TTC549 (cell line): Measurements from ENCODE around the gene SMARCA2.

ENCODE experiments used
- FAIRE-seq: peaks from 2 replicates; lab custom pipeline; 2012; peaks lifted over from hg19 to GRCh38; lab: Jason Lieb, UNC

SMARCA2 gene

DNA sequence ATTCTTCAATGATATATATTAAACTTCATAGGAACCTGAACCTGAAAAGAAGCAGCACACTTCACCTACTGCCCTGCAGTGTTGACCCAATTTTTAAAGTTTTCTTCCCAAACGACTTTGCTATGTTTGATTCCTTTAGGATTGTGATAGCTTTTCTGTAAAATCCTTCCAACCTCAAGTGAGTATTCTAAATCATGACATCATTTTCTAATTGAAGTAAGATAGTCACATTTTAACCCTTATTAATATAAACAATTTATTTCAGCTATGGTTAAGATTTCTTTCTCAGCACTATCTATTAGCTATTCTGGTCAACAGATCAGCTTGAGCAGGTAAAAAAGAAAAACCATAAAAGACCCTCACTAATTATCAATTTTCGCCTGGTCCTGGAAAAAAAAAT, 162.0 kb downstream of the SMARCA2 start:
- no peak for FAIRE-seq

DNA sequence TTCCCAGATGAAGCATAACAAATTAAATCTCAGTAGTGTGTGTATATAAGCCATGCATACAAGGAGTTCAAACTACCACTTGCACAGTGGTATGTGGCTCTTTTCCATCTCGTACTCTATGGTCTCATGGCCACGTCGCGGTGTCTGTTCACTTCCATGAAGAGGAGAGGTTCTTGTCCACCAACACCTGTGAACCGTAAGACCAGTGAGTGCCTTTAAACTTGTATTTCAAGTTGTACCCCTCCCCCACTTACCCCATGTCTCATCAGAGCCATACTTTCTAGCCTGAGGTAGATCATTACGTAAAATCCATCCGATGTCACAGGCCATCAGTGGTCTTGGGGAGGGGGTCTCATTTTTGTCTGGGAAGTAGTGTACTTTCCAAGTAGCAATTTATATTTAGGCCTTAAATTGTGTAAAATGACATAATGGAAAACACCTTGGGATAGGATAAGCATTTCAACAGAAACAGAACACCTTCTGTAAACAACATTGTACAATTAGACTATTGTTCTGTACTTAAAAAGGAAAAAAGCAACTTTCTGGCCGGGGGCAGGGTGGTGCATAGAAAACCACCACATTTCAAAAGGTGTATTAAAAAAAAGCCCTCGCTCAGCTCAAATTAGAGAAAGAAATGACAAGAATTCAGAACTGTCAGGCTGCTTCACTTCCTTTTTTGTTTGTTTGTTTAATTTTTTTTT, 163.0 kb downstream of the SMARCA2 start:
- no peak for FAIRE-seq

- FAIRE-seq = no peak
Observed at GRCh38 chr9:2179567-2179966, 164.4 kb downstream of the SMARCA2 start.

- no peak for FAIRE-seq
Observed at GRCh38 chr9:2180154-2180553, 165.0 kb downstream of the SMARCA2 start.

- no peak for FAIRE-seq
Observed at GRCh38 chr9:2180704-2181103, 165.6 kb downstream of the SMARCA2 start.

DNA sequence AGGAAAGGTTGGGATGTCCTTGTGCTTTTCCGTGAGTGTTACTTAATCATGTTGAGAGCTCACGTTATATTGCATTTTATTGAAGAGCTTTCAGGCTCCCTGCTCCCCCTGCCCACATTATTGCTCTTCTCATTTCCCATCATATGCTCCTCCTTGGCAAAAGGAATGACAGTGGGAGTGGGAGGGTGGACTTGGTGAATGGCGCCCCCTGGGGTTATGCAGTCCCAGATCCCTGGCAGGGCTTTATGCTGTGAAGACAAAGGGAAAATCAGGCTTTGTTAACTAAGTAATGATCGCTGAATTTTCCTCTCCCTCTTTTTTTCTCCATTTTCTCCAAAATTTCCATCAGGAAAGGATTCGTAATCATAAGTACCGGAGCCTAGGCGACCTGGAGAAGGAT, 166.6 kb downstream of the SMARCA2 start:
- no peak for FAIRE-seq

- no peak for FAIRE-seq
Observed at GRCh38 chr9:2190939-2191608, 175.9 kb downstream of the SMARCA2 start.

- no peak for FAIRE-seq
Observed at GRCh38 chr9:2191609-2191972, 176.4 kb downstream of the SMARCA2 start.

DNA sequence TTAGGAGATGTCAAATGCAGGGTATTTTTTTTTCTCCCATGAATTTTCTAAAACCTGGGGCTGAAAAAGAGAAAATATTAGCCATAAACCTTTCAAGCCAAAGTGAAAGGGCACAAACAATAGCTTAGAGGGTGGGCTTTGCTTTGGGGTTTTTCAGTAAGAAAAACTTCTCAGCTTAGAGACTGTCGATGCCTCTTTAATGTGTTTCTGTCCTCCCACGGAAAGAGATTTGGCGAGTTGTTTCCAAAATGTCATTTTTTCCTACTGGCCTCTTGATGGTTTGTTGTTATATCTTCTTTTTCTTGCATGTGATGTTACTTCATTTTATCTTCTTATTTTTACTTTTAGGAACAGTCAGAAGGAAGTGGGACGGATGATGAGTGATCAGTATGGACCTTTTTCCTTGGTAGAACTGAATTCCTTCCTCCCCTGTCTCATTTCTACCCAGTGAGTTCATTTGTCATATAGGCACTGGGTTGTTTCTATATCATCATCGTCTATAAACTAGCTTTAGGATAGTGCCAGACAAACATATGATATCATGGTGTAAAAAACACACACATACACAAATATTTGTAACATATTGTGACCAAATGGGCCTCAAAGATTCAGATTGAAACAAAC, 177.3 kb downstream of the SMARCA2 start:
- FAIRE-seq = no peak

GRCh38 chr9:2193552-2193951, 178.4 kb downstream of the SMARCA2 start:
- FAIRE-seq = no peak

DNA sequence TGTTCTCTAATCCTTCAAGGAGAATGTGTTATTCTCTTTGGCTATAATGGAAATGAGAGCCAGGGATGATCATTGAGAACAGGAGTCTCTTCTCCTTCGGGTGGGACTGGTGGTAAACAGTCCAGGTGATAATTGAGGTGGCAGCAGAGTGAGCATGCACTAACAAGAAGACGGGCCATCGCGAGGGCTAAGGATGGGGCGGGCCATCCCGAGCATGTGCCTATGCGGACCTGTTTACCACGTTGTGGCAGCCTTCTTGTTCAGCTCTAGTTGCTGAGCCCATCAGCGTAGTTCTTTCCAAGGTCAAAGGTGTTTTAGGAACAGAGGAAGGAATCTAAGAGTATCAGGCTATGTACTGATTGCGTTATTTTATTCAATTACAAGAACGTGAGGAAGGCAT, 180.1 kb downstream of the SMARCA2 start:
- no peak for FAIRE-seq

DNA sequence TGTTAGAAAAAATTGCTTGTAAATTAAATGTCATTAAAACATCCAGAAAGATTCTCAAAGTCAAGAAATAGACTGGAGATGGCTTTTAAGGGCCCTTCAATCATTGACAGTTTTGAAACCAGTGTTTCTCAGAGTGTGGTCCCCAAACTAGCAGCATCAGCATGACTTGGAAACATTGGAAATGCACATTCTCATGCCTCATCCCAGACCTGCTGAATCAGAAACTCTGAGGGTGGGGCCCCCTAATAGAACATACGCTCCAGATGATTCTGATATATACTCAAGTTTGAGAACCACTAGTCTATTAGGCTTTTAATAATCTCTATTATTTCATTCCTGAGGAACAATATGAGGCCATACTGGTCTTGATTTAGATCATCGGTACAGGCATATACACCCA, 181.6 kb downstream of the SMARCA2 start:
- FAIRE-seq = no peak

- FAIRE-seq = no peak
Observed at GRCh38 chr9:2198956-2199635, 183.9 kb downstream of the SMARCA2 start.

DNA sequence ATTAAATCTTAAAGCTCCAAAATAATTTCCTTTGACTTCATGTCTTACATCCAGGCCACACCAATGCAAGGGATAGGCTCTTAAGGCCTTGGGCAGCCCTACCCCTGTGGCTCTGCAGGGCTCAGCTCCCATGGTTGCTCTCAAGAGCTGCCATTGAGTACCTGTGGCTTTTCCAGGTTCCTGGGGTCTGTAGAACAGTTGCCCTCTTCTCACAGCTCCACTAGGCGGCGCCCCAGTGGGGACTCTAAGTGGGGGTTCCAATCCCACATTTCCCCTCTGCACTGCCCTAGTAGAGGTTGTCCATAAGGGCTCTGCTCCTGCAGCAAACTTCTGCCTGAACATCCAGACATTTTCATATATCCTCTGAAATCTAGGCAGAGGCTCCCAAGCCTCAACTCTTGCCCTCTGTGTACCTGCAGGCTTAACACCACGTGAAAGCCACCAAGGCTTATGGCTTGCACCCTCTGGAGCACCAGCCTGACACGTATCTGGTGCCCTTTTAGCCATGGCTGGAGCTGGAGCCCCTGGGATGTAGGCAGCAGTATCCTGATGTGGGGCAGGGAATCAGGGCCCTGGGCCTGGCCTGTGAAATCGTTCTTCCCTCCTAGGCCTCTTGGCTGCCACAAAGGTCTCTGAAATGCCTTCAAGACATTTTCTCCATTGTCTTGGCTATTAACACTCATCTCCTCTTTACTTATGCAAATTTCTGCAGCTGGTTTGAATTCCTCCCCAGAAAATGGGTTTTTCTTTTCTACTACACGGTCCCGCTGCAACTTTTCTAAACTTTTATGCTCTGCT, 185.1 kb downstream of the SMARCA2 start:
- no peak for FAIRE-seq

GRCh38 chr9:2208465-2208864, 193.3 kb downstream of the SMARCA2 start:
- no peak for FAIRE-seq

DNA sequence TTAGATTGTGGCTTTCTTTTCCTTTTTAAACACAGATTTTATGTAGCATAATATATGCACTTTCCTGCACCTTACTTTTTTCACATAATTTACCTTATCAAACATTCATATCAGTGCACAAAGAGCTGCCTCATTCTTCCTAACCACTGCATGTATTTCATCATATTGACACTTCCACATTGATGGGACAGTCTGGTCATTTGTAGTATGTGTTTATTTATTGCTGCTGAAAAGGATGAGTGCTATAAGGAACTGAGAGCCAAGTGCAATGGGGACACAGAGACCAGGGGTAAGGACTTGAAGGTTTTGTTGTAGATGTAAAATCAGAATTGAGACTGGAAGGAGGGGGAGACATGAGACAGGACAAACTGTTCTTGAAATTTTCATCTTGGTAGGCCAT, 193.8 kb downstream of the SMARCA2 start:
- FAIRE-seq = no peak

GRCh38 chr9:2209400-2209799, 194.3 kb downstream of the SMARCA2 start:
- FAIRE-seq = no peak

DNA sequence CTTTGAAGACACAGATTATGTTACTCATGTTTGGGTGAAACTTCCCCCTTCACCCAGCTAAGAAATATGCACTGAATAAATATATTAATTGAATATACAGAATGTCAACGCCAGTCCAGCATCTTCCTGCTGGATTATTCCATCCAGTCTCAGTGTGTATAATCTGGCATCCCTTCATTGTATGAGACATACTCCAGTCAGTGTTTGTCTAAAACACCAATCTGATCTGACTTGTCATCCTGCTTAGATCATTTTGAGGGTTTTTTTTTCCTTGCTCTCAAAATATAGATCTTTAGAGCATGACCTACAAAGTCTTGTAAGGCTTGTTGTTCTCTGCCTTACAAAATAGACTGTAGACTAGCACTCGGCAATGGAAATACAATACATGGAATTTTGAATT, 195.1 kb downstream of the SMARCA2 start:
- no peak for FAIRE-seq

DNA sequence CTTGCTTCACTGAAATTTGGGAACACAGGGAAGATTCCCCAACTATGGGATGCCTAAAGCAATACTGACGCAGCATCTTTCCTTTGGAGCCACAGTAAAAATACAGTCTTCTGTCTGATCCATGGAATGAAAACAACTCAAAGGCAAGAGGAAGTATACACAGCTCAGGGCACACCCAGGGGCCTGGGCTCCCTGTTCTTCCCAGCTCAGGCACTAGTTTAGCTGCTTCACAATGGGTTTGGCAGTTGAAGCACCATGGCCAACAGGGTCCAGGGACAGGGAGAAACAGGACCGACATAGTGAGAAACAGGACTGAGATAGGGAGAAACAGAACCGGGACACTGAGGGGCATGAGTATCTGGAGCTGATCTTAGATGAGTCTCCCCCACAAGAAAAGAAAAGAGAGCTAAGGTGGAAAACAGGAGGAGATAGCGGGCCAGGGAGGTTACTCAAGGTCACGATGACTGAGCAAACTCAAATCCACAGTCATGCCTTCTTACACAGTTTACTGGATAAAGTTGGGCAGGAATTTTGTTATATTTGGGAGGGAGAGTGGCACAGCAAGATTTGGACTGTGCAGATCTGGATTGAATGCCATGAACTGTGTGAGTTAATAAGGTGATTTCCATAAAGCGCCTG, 198.8 kb downstream of the SMARCA2 start:
- FAIRE-seq = no peak

DNA sequence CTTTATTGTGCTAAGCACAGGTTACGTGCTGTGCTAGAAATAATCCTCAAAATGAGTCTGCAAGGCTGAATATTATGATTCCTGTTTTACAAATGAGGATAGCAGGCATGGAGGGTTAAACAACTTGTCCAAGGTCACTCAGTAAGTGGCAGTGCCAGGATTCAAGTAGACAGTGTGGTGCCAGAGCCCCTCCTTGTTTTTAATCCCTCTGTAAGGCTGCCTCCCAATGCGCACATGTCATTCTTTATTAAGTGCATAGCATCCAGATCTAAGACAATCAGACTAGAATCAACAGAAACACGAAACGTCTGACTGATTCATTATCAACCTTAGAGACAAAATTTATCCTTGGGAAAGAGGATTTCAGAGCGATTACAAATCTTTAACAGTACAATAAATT, 199.6 kb downstream of the SMARCA2 start:
- FAIRE-seq = no peak

GRCh38 chr9:2215921-2216441, 200.8 kb downstream of the SMARCA2 start:
- no peak for FAIRE-seq

DNA sequence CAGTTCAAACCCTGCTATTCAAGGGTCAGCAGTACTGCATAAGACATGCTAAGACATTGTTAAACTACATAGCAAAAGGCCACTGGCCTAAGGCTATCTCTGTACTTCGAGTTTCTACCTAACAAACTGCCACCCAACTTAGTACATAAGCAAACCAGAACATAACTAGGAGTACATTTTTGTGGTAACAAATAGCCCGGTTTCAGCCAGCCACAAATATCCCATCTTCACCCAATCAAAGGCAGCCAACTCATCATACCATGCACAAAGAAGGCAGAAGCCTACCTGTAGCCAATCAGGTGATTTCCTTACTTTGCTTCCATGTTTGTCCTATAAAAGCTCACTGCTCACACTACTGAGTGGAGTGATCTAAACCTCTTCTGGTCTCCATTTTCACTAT, 201.4 kb downstream of the SMARCA2 start:
- FAIRE-seq = no peak
